Stimulated activated CD4-positive, alpha-beta T cell treated with anti-CD3 and anti-CD28 coated beads, Interleukin-1b, Interleukin-23, amount 100 ng/mL, for 48 hours (primary cell): ENCODE data around the gene KAZN.

Experiments used
- DNase-seq: peaks from one replicate; pipeline ENCODE4 v3.0.0-alpha.2; 2020

KAZN gene

GRCh38 chr1:14944471-14944985 is 346.0 kb downstream of the KAZN start:
- DNase-seq = no peak

GRCh38 chr1:14945132-14946010 is 346.9 kb downstream of the KAZN start:
- DNase-seq = no peak

GRCh38 chr1:14946011-14946359 is 347.5 kb downstream of the KAZN start:
- DNase-seq = no peak

- DNase-seq = no peak
Measured at GRCh38 chr1:14946684-14947238, 348.3 kb downstream of the KAZN start.

GRCh38 chr1:14947421-14947820 is 348.9 kb downstream of the KAZN start:
- DNase-seq = no peak

- DNase-seq = no peak
Measured at GRCh38 chr1:14948112-14948652, 349.7 kb downstream of the KAZN start.

- DNase-seq = no peak
Measured at GRCh38 chr1:14949270-14949835, 350.9 kb downstream of the KAZN start.

- DNase-seq = no peak
Measured at GRCh38 chr1:14949836-14950713, 351.6 kb downstream of the KAZN start.

GRCh38 chr1:14951766-14952165 is 353.3 kb downstream of the KAZN start:
- DNase-seq = no peak

- no peak for DNase-seq
Measured at GRCh38 chr1:14952626-14953314, 354.3 kb downstream of the KAZN start.

- DNase-seq = no peak
Measured at GRCh38 chr1:14954210-14954609, 355.7 kb downstream of the KAZN start.

GRCh38 chr1:14954930-14955329 is 356.4 kb downstream of the KAZN start:
- DNase-seq = no peak

- no peak for DNase-seq
Measured at GRCh38 chr1:14955402-14955801, 356.9 kb downstream of the KAZN start.

GRCh38 chr1:14955976-14956375 is 357.5 kb downstream of the KAZN start:
- DNase-seq = no peak

GRCh38 chr1:14956579-14957195 is 358.2 kb downstream of the KAZN start:
- DNase-seq = no peak

- DNase-seq = no peak
Measured at GRCh38 chr1:14957375-14958098, 359.1 kb downstream of the KAZN start.

- DNase-seq = no peak
Measured at GRCh38 chr1:14958249-14959058, 360.0 kb downstream of the KAZN start.

- no peak for DNase-seq
Measured at GRCh38 chr1:14959059-14959694, 360.7 kb downstream of the KAZN start.

GRCh38 chr1:14961661-14962267 is 363.3 kb downstream of the KAZN start:
- DNase-seq = no peak
